ENCODE results near the gene TMEM9.

Gene TMEM9

DNA sequence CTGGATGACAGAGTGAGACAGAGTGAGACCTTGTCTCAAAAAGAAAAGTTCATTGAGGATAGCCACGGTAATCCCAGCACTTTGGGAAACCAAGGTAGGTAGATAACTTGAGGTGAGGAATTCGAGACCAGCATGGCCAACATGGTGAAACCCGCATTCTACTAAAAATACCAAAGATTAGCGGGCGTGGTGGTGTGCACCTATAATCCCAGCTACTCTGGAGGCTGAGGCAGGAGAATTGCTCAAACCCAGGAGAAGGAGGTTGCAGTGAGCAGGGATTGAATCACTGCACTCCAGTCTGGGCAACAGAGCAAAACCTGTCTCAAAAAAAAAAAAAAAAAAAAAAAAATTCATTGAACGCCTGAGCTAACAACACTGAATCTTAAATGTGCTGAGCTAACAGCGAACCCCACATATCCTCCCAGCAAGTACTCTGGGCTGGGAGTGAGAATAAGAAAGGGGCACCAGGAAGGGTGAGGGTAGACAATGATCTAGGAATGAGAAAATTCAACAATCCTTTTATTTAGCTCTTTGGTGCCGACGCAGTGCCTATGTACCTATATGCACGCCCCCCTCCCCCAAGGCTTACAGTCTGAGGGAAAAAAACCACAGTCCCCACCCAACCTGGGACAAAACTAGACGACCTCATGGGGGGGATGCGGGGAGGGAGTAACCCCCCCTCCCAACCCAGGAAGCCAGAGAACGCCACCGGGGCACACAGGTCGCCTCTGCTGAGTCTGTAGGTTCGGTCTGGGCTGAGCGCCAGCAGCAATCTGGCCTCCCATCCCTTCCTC, 40.6 kb downstream of the TMEM9 start:
- H3K9ac ChIP-seq: peak overlapping the region; percentile 65

DNA sequence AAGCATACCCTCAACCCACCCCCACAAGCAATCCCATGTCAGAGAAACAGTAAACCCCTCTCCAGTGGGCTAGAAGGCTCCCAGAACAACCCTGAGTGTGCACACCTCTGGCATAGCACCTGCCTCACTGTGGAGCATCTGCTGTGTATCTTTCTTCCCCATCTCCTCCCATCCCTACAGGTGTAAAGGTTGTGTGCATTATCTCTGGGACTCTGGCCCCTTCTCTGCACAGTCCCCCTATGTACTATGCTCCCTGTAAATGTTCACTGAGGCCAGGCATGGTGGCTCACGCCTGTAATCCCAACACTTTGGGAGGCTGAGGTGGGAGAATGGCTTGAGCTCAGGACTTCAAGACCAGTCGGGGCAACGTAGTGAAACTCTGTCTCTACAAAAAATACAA, 41.3 kb downstream of the TMEM9 start:
- Histone ChIP-seq H3K79me2 (ENCODE audit: insufficient read depth, low read depth) (no peaks in the 10 kb centered on the region), H3K4me1 (ENCODE audit: low read depth, poor library complexity, severe bottlenecking) (peaks cover 5% of the 10 kb centered on the region), H3K4me2 (no peak overlapping the region), H3K36me3 (ENCODE audit: insufficient read depth) (no peaks in the 10 kb centered on the region), H3K9ac (no peak overlapping the region), H2AFZ (ENCODE audit: low read depth) (no peak overlapping the region), H3K4me3 (IDR thresholded peaks at IDR 0.05; ENCODE audit: insufficient read depth, low read depth, low read length) (no peak overlapping the region), H3K27me3 (ENCODE audit: insufficient read depth, low read depth) (no peaks in the 10 kb centered on the region), H3K27ac (no peak overlapping the region), H4K20me1 (ENCODE audit: insufficient read depth) (no peaks in the 10 kb centered on the region)
- TF ChIP-seq CTCF (conservative IDR thresholded peaks at IDR 0.05; ENCODE audit: low read depth, low read length): no peak

More for the DNA sequence above, 40.6 kb downstream of the TMEM9 start:
- Histone ChIP-seq H3K4me3 (IDR thresholded peaks at IDR 0.05; ENCODE audit: insufficient read depth, low read depth, low read length) (no peak overlapping the region), H3K4me1 (ENCODE audit: low read depth, poor library complexity, severe bottlenecking) (peaks cover 5% of the 10 kb centered on the region), H3K36me3 (ENCODE audit: insufficient read depth) (no peaks in the 10 kb centered on the region), H3K79me2 (ENCODE audit: insufficient read depth, low read depth) (no peaks in the 10 kb centered on the region), H3K27ac (0 out of 2 replicates have a peak overlapping the region, but pooled peaks have one; percentile 19), H3K27me3 (ENCODE audit: insufficient read depth, low read depth) (no peaks in the 10 kb centered on the region), H2AFZ (ENCODE audit: low read depth) (peak overlapping the region; percentile 85), H3K4me2 (peak overlapping the region; percentile 74), H4K20me1 (ENCODE audit: insufficient read depth) (no peaks in the 10 kb centered on the region)
- no peak for TF ChIP-seq CTCF (conservative IDR thresholded peaks at IDR 0.05; ENCODE audit: low read depth, low read length)

DNA sequence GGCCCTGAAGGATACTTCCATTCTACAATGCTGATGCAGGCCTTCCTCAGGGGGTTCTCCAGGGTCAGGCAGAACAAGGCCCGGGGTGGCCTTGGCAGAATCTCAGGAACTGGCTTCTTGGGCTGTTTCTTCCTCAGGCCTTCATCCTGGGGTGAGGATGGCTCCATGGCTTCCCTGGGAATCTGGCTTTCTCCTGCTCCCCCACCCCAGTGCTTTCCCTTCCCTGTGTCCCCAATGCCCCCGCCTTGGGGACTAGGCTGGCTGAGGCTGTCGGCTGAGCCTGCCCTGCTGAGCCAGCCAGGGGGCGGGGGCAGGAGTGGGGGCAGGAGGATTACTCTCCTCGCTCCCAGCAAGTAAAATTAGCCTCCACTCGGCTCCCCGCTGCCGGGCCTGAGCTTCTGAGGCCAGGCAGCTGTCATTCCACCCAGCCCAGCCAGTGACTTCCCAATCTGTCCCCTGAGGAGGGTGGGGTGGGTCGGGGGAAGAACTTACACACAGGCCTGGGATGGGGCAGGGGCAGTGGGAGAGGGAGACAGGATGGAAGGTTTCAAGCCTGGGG, 42.0 kb downstream of the TMEM9 start, which contains the start of gene CACNA1S:
Gene CACNA1S, minus strand, starts transcription at position 254 of the 559 bp plus-strand sequence. Its CDS starts 87 bp downstream, at position 167.
- H2AFZ ChIP-seq (ENCODE audit: low read depth): no peak within 1 kb of the TSS
- no peak for TF ChIP-seq CTCF (conservative IDR thresholded peaks at IDR 0.05; ENCODE audit: low read depth, low read length)
- no peaks in the 10 kb centered on the region for H4K20me1 ChIP-seq (ENCODE audit: insufficient read depth)
- H3K9ac ChIP-seq: no peak within 1 kb of the TSS
- no peak within 1 kb of the TSS for H3K4me2 ChIP-seq
- no peak within 1 kb of the TSS for H3K4me3 ChIP-seq (IDR thresholded peaks at IDR 0.05; ENCODE audit: insufficient read depth, low read depth, low read length)
- peaks cover 5% of the 10 kb centered on the region for H3K4me1 ChIP-seq (ENCODE audit: low read depth, poor library complexity, severe bottlenecking)
- no peaks in the 10 kb centered on the region for H3K27me3 ChIP-seq (ENCODE audit: insufficient read depth, low read depth)
- no peaks in the 10 kb centered on the region for H3K79me2 ChIP-seq (ENCODE audit: insufficient read depth, low read depth)
- no peak within 1 kb of the TSS for H3K27ac ChIP-seq
- H3K36me3 ChIP-seq (ENCODE audit: insufficient read depth): no peaks in the 10 kb centered on the region

GRCh38 chr1:201111672-201112071, 42.6 kb downstream of the TMEM9 start:
- H2AFZ ChIP-seq (ENCODE audit: low read depth): no peak overlapping the region

More at GRCh38 chr1:201111672-201112071, 42.6 kb downstream of the TMEM9 start:
- Histone ChIP-seq H3K4me3 (IDR thresholded peaks at IDR 0.05; ENCODE audit: insufficient read depth, low read depth, low read length) (no peak overlapping the region), H4K20me1 (ENCODE audit: insufficient read depth) (no peaks in the 10 kb centered on the region), H3K27ac (no peak overlapping the region), H3K4me1 (ENCODE audit: low read depth, poor library complexity, severe bottlenecking) (peaks cover 5% of the 10 kb centered on the region), H3K79me2 (ENCODE audit: insufficient read depth, low read depth) (no peaks in the 10 kb centered on the region), H3K36me3 (ENCODE audit: insufficient read depth) (no peaks in the 10 kb centered on the region), H3K9ac (no peak overlapping the region), H3K4me2 (no peak overlapping the region), H3K27me3 (ENCODE audit: insufficient read depth, low read depth) (no peaks in the 10 kb centered on the region)
- no peak for TF ChIP-seq CTCF (conservative IDR thresholded peaks at IDR 0.05; ENCODE audit: low read depth, low read length)

Measured in KMS-11 (cell line).